Measurements from ENCODE around the gene CARD11.

- TF ChIP-seq CTCF (IDR thresholded peaks at IDR 0.05) (no peak), EP300 (IDR thresholded peaks at IDR 0.05; ENCODE audit: low read depth) (no peak), POLR2A (IDR thresholded peaks at IDR 0.05) (no peak)
Observed at GRCh38 chr7:3028758-3029093, 14.9 kb downstream of the CARD11 start.
